KMS-11 (cell line): ENCODE results near the gene SURF4.

ENCODE experiments used
- H2AFZ ChIP-seq: fragments of 200-600 bp; sonication (generic); 2 replicates; pipeline ENCODE4 v1.6.1; 2016; ENCODE audit warnings: antibody characterized with exemption, mixed run types, low read depth
- H3K27ac ChIP-seq: fragments of 200-600 bp; sonication (generic); 2 replicates; pipeline ENCODE4 v1.6.1; 2016; ENCODE audit warnings: mild to moderate bottlenecking, mixed run types
- H3K27me3 ChIP-seq: fragments of 200-600 bp; sonication (generic); 2 replicates; pipeline ENCODE4 v1.6.1; 2017; ENCODE audit warnings: mild to moderate bottlenecking, low read depth, mixed run types, moderate library complexity; ENCODE audit not compliant: insufficient read depth
- H3K36me3 ChIP-seq: fragments of 200-600 bp; sonication (generic); 2 replicates; pipeline ENCODE4 v1.6.1; 2017; ENCODE audit warnings: mild to moderate bottlenecking, mixed run types; ENCODE audit not compliant: insufficient read depth
- H3K4me1 ChIP-seq: fragments of 200-600 bp; sonication (generic); 2 replicates; pipeline ENCODE4 v1.6.1; 2016; ENCODE audit warnings: mild to moderate bottlenecking, low read depth, mixed run types; ENCODE audit not compliant: poor library complexity, severe bottlenecking
- H3K4me2 ChIP-seq: fragments of 200-600 bp; sonication (generic); 2 replicates; pipeline ENCODE4 v1.7.0; 2016; ENCODE audit warnings: mild to moderate bottlenecking, mixed run types
- H3K4me3 ChIP-seq: fragments of 200-600 bp; sonication (generic); IDR thresholded peaks from 2 replicates; pipeline ENCODE4 v1.6.1; 2017; ENCODE audit warnings: low read depth, low read length, mixed read lengths; ENCODE audit not compliant: insufficient read depth
- H3K79me2 ChIP-seq: fragments of 200-600 bp; sonication (generic); 2 replicates; pipeline ENCODE4 v1.6.1; 2016; ENCODE audit warnings: low read depth, mixed run types; ENCODE audit not compliant: insufficient read depth
- H3K9ac ChIP-seq: fragments of 200-600 bp; sonication (generic); 2 replicates; pipeline ENCODE4 v1.6.1; 2016; ENCODE audit warnings: mild to moderate bottlenecking, mixed run types
- H4K20me1 ChIP-seq: fragments of 200-600 bp; sonication (generic); 2 replicates; pipeline ENCODE4 v1.6.1; 2016; ENCODE audit warnings: mild to moderate bottlenecking, mixed run types; ENCODE audit not compliant: insufficient read depth
- CTCF ChIP-seq: fragments of 200-600 bp; sonication (generic); conservative IDR thresholded peaks from 2 replicates; pipeline ENCODE4 v1.6.1; 2017; ENCODE audit warnings: low read depth, mild to moderate bottlenecking, antibody characterized with exemption, low read length, moderate library complexity, mixed read lengths

SURF4 gene

DNA sequence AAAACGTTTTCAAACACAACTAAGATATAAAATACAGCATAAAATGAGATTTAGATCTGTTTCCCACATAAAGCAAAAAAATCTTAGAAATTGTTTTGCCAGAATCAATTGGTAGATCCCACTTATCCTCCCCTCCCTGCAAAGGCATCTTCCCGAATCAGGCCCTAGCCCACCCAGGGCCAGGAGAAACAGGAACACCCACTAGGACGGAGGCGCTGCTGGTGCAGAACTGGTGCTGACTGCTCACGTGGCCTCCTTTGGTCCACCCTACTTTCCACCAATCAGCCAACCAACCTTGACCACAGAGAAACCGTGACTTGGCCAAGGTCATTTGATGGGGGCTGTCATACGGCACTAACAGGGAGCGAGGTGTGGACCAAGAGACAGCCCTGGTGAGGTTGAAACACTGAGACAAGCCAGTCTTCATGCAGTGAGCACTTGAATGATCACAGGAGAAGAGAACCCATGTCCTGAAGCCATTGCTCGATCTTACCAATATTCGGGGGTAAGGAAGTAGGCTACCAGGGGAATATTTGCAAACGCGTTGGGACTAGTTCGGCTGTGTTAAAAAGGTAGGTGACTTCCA is 14.3 kb downstream of the SURF4 start:
- Histone ChIP-seq H3K9ac (no peak overlapping the region), H3K27ac (no peak overlapping the region), H3K4me1 (peaks cover 7% of the 10 kb centered on the region), H3K4me3 (no peak overlapping the region), H4K20me1 (no peaks in the 10 kb centered on the region), H3K79me2 (peaks cover 13% of the 10 kb centered on the region; the same call in 1 of the 2 replicates), H3K36me3 (peaks cover 3% of the 10 kb centered on the region; the same call in 1 of the 2 replicates), H3K4me2 (no peak overlapping the region), H3K27me3 (no peaks in the 10 kb centered on the region), H2AFZ (no peak overlapping the region)
- TF ChIP-seq CTCF, result no peak

GRCh38 chr9:133360400-133361393 is 15.2 kb downstream of the SURF4 start:
- Histone ChIP-seq H3K27me3 (no peaks in the 10 kb centered on the region), H3K36me3 (peaks cover under 1% of the 10 kb centered on the region; the same call in 1 of the 2 replicates), H3K9ac (no peak overlapping the region), H3K4me3 (no peak overlapping the region), H2AFZ (no peak overlapping the region), H3K27ac (no peak overlapping the region), H4K20me1 (no peaks in the 10 kb centered on the region), H3K4me2 (no peak overlapping the region), H3K4me1 (peaks cover 7% of the 10 kb centered on the region), H3K79me2 (peaks cover 9% of the 10 kb centered on the region; the same call in 1 of the 2 replicates)
- TF ChIP-seq CTCF, result no peak

DNA sequence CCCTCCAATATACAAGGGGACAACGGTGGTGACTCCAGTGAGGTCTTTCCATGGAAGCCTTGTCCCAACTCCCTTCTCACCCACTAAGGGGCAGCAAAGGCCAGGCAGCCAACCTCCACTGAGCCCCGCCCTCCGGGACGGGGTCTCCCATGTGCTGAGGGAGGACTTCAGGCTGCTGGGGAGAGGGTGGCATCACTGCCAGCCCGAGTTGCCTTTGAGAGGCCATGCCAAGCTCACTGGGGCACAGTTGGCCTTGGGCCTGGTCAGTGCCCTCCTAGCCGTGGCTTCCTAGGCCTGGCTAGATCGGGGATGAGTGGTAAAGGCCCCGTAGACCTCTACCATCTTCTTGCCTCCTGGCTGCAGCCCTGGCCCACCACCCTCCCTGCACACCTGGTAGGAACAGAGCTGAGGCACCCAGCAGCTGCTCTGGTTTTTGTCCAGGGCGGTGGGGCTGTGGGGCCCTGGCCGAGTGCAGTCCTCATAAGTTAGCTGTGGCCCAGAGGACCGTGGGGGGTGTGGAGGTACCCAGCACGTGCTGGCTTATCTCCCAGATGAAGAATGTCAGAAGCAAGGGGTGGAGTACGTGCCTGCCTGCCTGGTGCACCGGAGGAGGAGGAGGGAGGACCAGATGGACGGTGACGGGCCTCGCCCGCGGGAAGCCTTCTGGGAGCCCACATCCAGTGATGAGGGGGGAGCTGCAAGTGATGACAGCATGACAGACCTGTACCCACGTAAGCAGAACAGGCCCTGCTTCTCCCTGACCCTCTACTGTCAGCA is 16.3 kb downstream of the SURF4 start:
- H3K4me1 ChIP-seq, result peaks cover 18% of the 10 kb centered on the region

More for the DNA sequence above, 16.3 kb downstream of the SURF4 start:
- H3K36me3 ChIP-seq, result no peaks in the 10 kb centered on the region; the same call in 1 of the 2 replicates
- H3K79me2 ChIP-seq, result peaks cover 18% of the 10 kb centered on the region; the same call in 1 of the 2 replicates
- no peak overlapping the region for H3K9ac ChIP-seq
- H3K27me3 ChIP-seq, result no peaks in the 10 kb centered on the region
- no peak overlapping the region for H3K4me3 ChIP-seq
- H3K4me2 ChIP-seq, result no peak overlapping the region
- no peaks in the 10 kb centered on the region for H4K20me1 ChIP-seq
- no peak for TF ChIP-seq CTCF
- H2AFZ ChIP-seq, result no peak overlapping the region
- no peak overlapping the region for H3K27ac ChIP-seq
